H1 (cell line): ENCODE data around the gene CTSC. TPM values are rescaled to one million over a fixed set of nuclear protein-coding genes. Genes with fewer than 3 reads are reported as not detected.

Experiments used
- CTCF ChIA-PET: fragments of 300-600 bp; sonication (Branson Sonifier 250); formaldehyde crosslinking; loops from one replicate; lab custom pipeline; 2021; ENCODE audit not compliant: partially characterized antibody; lab: Charles Lee
- POLR2A ChIA-PET: fragments of 300-600 bp; sonication (Branson Sonifier 250); formaldehyde crosslinking; loops from one replicate; lab custom pipeline; 2021; ENCODE audit warnings: inconsistent platforms; ENCODE audit not compliant: partially characterized antibody; lab: Charles Lee
- DNase-seq, 2 experiments: peaks; one replicate each; pipeline versions ENCODE4 v3.0.0 to v3.0.0-alpha.2; 2010 to 2022; ENCODE audit warnings: low spot score in 2 of 2, low read depth in 1 of 2, mixed read lengths in 1 of 2
- FAIRE-seq: peaks from 2 replicates; lab custom pipeline; 2011; peaks lifted over from hg19 to GRCh38; lab: Jason Lieb, UNC
- H2AFZ ChIP-seq: 2 replicates; pipeline ENCODE4 v1.8.1; 2012; ENCODE audit warnings: low read length, inconsistent platforms
- H2AK5ac ChIP-seq: 2 replicates; pipeline ENCODE4 v1.6.1; 2013; ENCODE audit warnings: low read depth, low read length
- H2BK120ac ChIP-seq: replicated peaks from 2 replicates; pipeline ENCODE3; 2013; ENCODE audit warnings: low read depth, low read length, inconsistent platforms
- H2BK12ac ChIP-seq: 2 replicates; pipeline ENCODE4 v1.6.1; 2013; ENCODE audit warnings: low read depth, low read length
- H2BK15ac ChIP-seq: 2 replicates; pipeline ENCODE4 v1.6.1; 2013; ENCODE audit warnings: low read length
- H2BK20ac ChIP-seq: 2 replicates; pipeline ENCODE4 v1.6.1; 2013; ENCODE audit warnings: low read length
- H2BK5ac ChIP-seq: 2 replicates; pipeline ENCODE4 v1.6.1; 2013; ENCODE audit warnings: low read depth, low read length
- H3K14ac ChIP-seq: 2 replicates; pipeline ENCODE4 v1.6.1; 2013; ENCODE audit warnings: inconsistent platforms; ENCODE audit not compliant: insufficient read length
- H3K18ac ChIP-seq: 2 replicates; pipeline ENCODE4 v1.6.1; 2013; ENCODE audit warnings: low read length; ENCODE audit errors: extremely low read depth
- H3K23ac ChIP-seq: 2 replicates; pipeline ENCODE4 v1.6.1; 2013; ENCODE audit warnings: inconsistent platforms; ENCODE audit not compliant: insufficient read length
- H3K23me2 ChIP-seq: 2 replicates; pipeline ENCODE4 v1.6.1; 2013; ENCODE audit warnings: low read depth, low read length
- H3K27ac ChIP-seq: 2 replicates; pipeline ENCODE4 v1.6.1; 2011; ENCODE audit warnings: low read depth, low read length, inconsistent platforms
- H3K27me3 ChIP-seq, 4 experiments: replicated peaks in 1 of 4; 1 replicate in 1 of 4; 2 replicates in 3 of 4; pipeline versions ENCODE4 v1.6.1 to v1.8.1; 2011 to 2013; ENCODE audit warnings: low read length in 3 of 4, mild to moderate bottlenecking in 3 of 4, inconsistent platforms in 2 of 4, mixed read lengths in 2 of 4, moderate library complexity in 1 of 4; ENCODE audit not compliant: control insufficient read depth in 3 of 4, insufficient read depth in 3 of 4; ENCODE audit errors: extremely low read depth in 1 of 4
- H3K36me3 ChIP-seq, 4 experiments: 2 replicates each; pipeline versions ENCODE4 v1.6.1 to v1.8.1; 2011 to 2013; ENCODE audit warnings: mild to moderate bottlenecking in 4 of 4, low read length in 3 of 4, moderate library complexity in 2 of 4, control low read depth in 1 of 4, inconsistent platforms in 1 of 4; ENCODE audit not compliant: insufficient read depth in 4 of 4, control insufficient read depth in 2 of 4
- H3K4ac ChIP-seq: replicated peaks from 2 replicates; pipeline ENCODE3; 2013; ENCODE audit warnings: low read length, low read depth, mixed read lengths, inconsistent platforms; ENCODE audit not compliant: insufficient read length
- H3K4me1 ChIP-seq, 4 experiments: replicated peaks in 1 of 4; 1 replicate in 1 of 4; 2 replicates in 3 of 4; pipeline versions ENCODE4 v1.6.1 to v1.8.1; 2011 to 2013; ENCODE audit warnings: low read length in 3 of 4, inconsistent platforms in 2 of 4, mixed read lengths in 1 of 4; ENCODE audit not compliant: insufficient read depth in 4 of 4, control insufficient read depth in 3 of 4
- H3K4me2 ChIP-seq, 2 experiments: 2 replicates each; pipeline versions ENCODE4 v1.6.1 to v1.8.1; 2011 to 2013; ENCODE audit warnings: low read depth in 2 of 2, low read length in 2 of 2, control low read depth in 1 of 2, inconsistent platforms in 1 of 2, mild to moderate bottlenecking in 1 of 2; ENCODE audit not compliant: insufficient read depth in 1 of 2
- H3K4me3 ChIP-seq, 4 experiments: fragments of 200-600, 300-600 bp in 1 of 4; sonication (generic), shearing (Covaris generic), sonication (Bioruptor Twin) in 1 of 4; 2 replicates each; pipeline versions ENCODE4 v1.5.1 to v1.8.1; 2011 to 2016; ENCODE audit warnings: low read length in 4 of 4, low read depth in 3 of 4, control low read depth in 2 of 4, inconsistent platforms in 2 of 4, mild to moderate bottlenecking in 2 of 4, mixed read lengths in 1 of 4, moderate library complexity in 1 of 4; ENCODE audit not compliant: insufficient read depth in 2 of 4; ENCODE audit errors: extremely low read depth in 1 of 4
- H3K56ac ChIP-seq: replicated peaks from 2 replicates; pipeline ENCODE3; 2013; ENCODE audit warnings: low read depth, mild to moderate bottlenecking, mixed read lengths, low read length, inconsistent platforms; ENCODE audit not compliant: insufficient read length
- H3K79me1 ChIP-seq: 2 replicates; pipeline ENCODE4 v1.6.1; 2013; ENCODE audit warnings: low read depth, low read length, control low read depth
- H3K79me2 ChIP-seq, 2 experiments: 2 replicates each; pipeline versions ENCODE4 v1.6.1 to v1.8.1; 2012 to 2013; ENCODE audit warnings: low read length in 2 of 2, mild to moderate bottlenecking in 2 of 2, inconsistent platforms in 1 of 2; ENCODE audit not compliant: insufficient read depth in 2 of 2, control insufficient read depth in 1 of 2
- H3K9ac ChIP-seq, 4 experiments: replicated peaks in 1 of 4; 1 replicate in 1 of 4; 2 replicates in 3 of 4; pipeline versions ENCODE4 v1.6.1 to v1.8.1; 2011 to 2013; ENCODE audit warnings: low read depth in 3 of 4, low read length in 3 of 4, control low read depth in 2 of 4, mild to moderate bottlenecking in 2 of 4, moderate library complexity in 2 of 4, inconsistent platforms in 1 of 4; ENCODE audit errors: extremely low read depth in 1 of 4
- H3K9me3 ChIP-seq, 2 experiments: 2 replicates each; pipeline versions ENCODE4 v1.6.1 to v1.8.1; 2012 to 2013; ENCODE audit warnings: mild to moderate bottlenecking in 2 of 2, moderate library complexity in 2 of 2, control low read depth in 1 of 2, inconsistent platforms in 1 of 2, low read depth in 1 of 2, low read length in 1 of 2, mixed read lengths in 1 of 2; ENCODE audit not compliant: insufficient read depth in 2 of 2
- H4K20me1 ChIP-seq, 2 experiments: replicated peaks in 1 of 2; 2 replicates each; pipeline versions ENCODE3 to v1.8.1; 2011 to 2013; ENCODE audit warnings: inconsistent platforms in 2 of 2, low read length in 2 of 2, mild to moderate bottlenecking in 1 of 2; ENCODE audit not compliant: insufficient read depth in 2 of 2, control insufficient read depth in 1 of 2
- H4K5ac ChIP-seq: 2 replicates; pipeline ENCODE4 v1.6.1; 2013; ENCODE audit warnings: low read length, low read depth, mixed read lengths, inconsistent platforms; ENCODE audit not compliant: insufficient read length
- H4K8ac ChIP-seq: 2 replicates; pipeline ENCODE4 v1.8.0; 2013; ENCODE audit warnings: mild to moderate bottlenecking, moderate library complexity, low read length, inconsistent platforms; ENCODE audit not compliant: insufficient read depth; ENCODE audit errors: extremely low read depth
- H4K91ac ChIP-seq: replicated peaks from 2 replicates; pipeline ENCODE3; 2013; ENCODE audit warnings: low read length, mixed read lengths, inconsistent platforms; ENCODE audit not compliant: insufficient read length
- ASH2L ChIP-seq: fragments of 200-600, 300-600 bp; sonication (generic); IDR thresholded peaks from one replicate; pipeline ENCODE4 v1.7.1; 2017; ENCODE audit warnings: low read length
- E2F6 ChIP-seq: IDR thresholded peaks from 2 replicates; pipeline ENCODE4 v1.6.1; 2012; ENCODE audit warnings: inconsistent platforms
- EGR1 ChIP-seq: IDR thresholded peaks from 2 replicates; pipeline ENCODE4 v1.6.1; 2011; ENCODE audit warnings: low read depth, low read length, borderline replicate concordance
- EP300 ChIP-seq, 2 experiments: IDR thresholded peaks; 1 replicate in 1 of 2; 2 replicates in 1 of 2; pipeline ENCODE4 v1.6.1; 2011 to 2012; ENCODE audit warnings: low read depth in 2 of 2, low read length in 2 of 2, mild to moderate bottlenecking in 2 of 2, borderline replicate concordance in 1 of 2, inconsistent platforms in 1 of 2, moderate library complexity in 1 of 2
- EZH2 ChIP-seq: fragments of 200-600 bp; sonication (generic); IDR thresholded peaks from 2 replicates; pipeline ENCODE4 v1.7.1; 2012; ENCODE audit warnings: low read depth, mild to moderate bottlenecking, moderate library complexity, low read length, inconsistent platforms; ENCODE audit not compliant: severe bottlenecking
- FOSL1 ChIP-seq: IDR thresholded peaks from 2 replicates; pipeline ENCODE4 v1.6.1; 2011; ENCODE audit warnings: mild to moderate bottlenecking, low read depth, low read length, moderate library complexity; ENCODE audit not compliant: insufficient read depth
- GTF2F1 ChIP-seq: IDR thresholded peaks from 2 replicates; pipeline ENCODE4 v1.6.1; 2012; ENCODE audit warnings: low read depth, low read length, improper control_type of control experiment, borderline replicate concordance
- HDAC2 ChIP-seq, 2 experiments: fragments of 300-600 bp in 1 of 2; sonication (generic) in 1 of 2; IDR thresholded peaks; 2 replicates each; pipeline ENCODE4 v1.6.1; 2011 to 2012; ENCODE audit warnings: low read depth in 2 of 2, low read length in 2 of 2, mild to moderate bottlenecking in 2 of 2, moderate library complexity in 2 of 2, borderline replicate concordance in 1 of 2, inconsistent platforms in 1 of 2
- HDAC6 ChIP-seq: IDR thresholded peaks from one replicate; pipeline ENCODE4 v1.7.1; 2012; ENCODE audit warnings: low read depth, mild to moderate bottlenecking, inconsistent platforms, low read length, moderate library complexity
- KDM5A ChIP-seq: fragments of 200-600 bp; IDR thresholded peaks from 2 replicates; pipeline ENCODE4 v1.7.1; 2012; ENCODE audit warnings: mild to moderate bottlenecking, low read length, inconsistent platforms, mixed read lengths
- POLR2A ChIP-seq, 2 experiments: IDR thresholded peaks; 1 replicate in 1 of 2; 2 replicates in 1 of 2; pipeline ENCODE4 v1.6.1; 2011; ENCODE audit warnings: low read depth in 2 of 2, low read length in 2 of 2, mild to moderate bottlenecking in 2 of 2; ENCODE audit errors: control extremely low read depth in 1 of 2
- POLR2AphosphoS5 ChIP-seq: IDR thresholded peaks from 2 replicates; pipeline ENCODE4 v1.6.1; 2011; ENCODE audit warnings: low read depth, low read length
- RBBP5 ChIP-seq: IDR thresholded peaks from 2 replicates; pipeline ENCODE4 v1.7.1; 2012; ENCODE audit warnings: low read depth, mild to moderate bottlenecking, inconsistent platforms, low read length, moderate library complexity, borderline replicate concordance
- SRF ChIP-seq: IDR thresholded peaks from 2 replicates; pipeline ENCODE4 v1.6.1; 2011; ENCODE audit warnings: mild to moderate bottlenecking, low read depth, low read length, moderate library complexity
- WGBS, 2 experiments: shearing (Covaris generic) in 1 of 2; methylation state at CpG; one replicate each; pipeline versions ENCODE4 v1.1.6 to v1.1.7; 2013 to 2015; ENCODE audit warnings: low lambda C conversion rate in 2 of 2, mixed read lengths in 2 of 2, inconsistent platforms in 1 of 2, low coverage in 1 of 2, missing lambda C conversion rate in 1 of 2; ENCODE audit not compliant: insufficient replicate concordance in 2 of 2, insufficient coverage in 1 of 2, insufficient read length in 1 of 2; ENCODE audit errors: extremely low coverage in 1 of 2, missing lambda C conversion rate in 1 of 2; 5-methylcytosine and 5-hydroxymethylcytosine counted together
- polyA plus RNA-seq, 7 experiments: library from polyadenylated mRNA; depleted of rRNA in 3 of 7; stranded (reverse) in 5 of 7; unstranded in 2 of 7; fragments of >200 nt in 5 of 7; fragments of 200-250 nt in 2 of 7; gene quantifications; 1 replicate in 5 of 7; 2 replicates in 1 of 7; 4 replicates in 1 of 7; pipeline versions ENCODE4 v1.2.1 to v1.2.3, GENCODE V29; 2011 to 2013; ENCODE audit warnings: missing spikeins in 2 of 7, mixed read lengths in 2 of 7
- total RNA-seq: library from RNA; stranded (reverse); fragmentation: NEBNext Ultra II Directional; extraction: Animal tissue kit (Norgen Biotek cat#: 25700); gene quantifications from 2 replicates; pipeline ENCODE4 v1.2.1, GENCODE V29; 2021

CTSC gene
- total and polyA plus RNA-seq, 2 of the 8 experiments (the other 6 are each of a cell fraction or from before 2014, with no cell fraction given): 347 to 369 TPM

- no peaks in the 10 kb centered on the region for H3K4me1 ChIP-seq
- FAIRE-seq (no peak), DNase-seq (no peak)
- no peak overlapping the region for H2BK20ac ChIP-seq
- H3K27me3 ChIP-seq: no peaks in the 10 kb centered on the region
- H3K36me3 ChIP-seq: no peaks in the 10 kb centered on the region
- WGBS, 2 experiments: 81% methylated on average over 2 of the region's 2 CpGs; no CpG with 5 or more reads in 1 of the 2 experiments
- 0 out of 4 replicates have a peak, but pooled peaks cover 0 to 2% of the 10 kb centered on the region in 2 experiments for H3K79me2 ChIP-seq
- H2BK15ac ChIP-seq: no peak overlapping the region
- H3K79me1 ChIP-seq: no peaks in the 10 kb centered on the region
- H2BK12ac ChIP-seq: no peak overlapping the region
- H2BK120ac ChIP-seq: no peak overlapping the region
- no peak overlapping the region for H3K18ac ChIP-seq
- no peak overlapping the region for H3K4ac ChIP-seq
- H3K4me2 ChIP-seq: no peak overlapping the region
- CTCF ChIA-PET: interaction anchor here (1.4 to 1.5 kb wide), 2 partner anchors 10 to 34 kb away, joined by 3 to 5 read pairs; no protein-coding TSS in a partner anchor
- no peaks in the 10 kb centered on the region for H4K20me1 ChIP-seq
- H3K9ac ChIP-seq: no peak overlapping the region
- H3K23ac ChIP-seq: no peak overlapping the region
- H3K4me3 ChIP-seq: no peak overlapping the region
- H4K91ac ChIP-seq: no peak overlapping the region
- H3K56ac ChIP-seq: no peak overlapping the region
- H2BK5ac ChIP-seq: no peak overlapping the region
- H3K27ac ChIP-seq: no peak overlapping the region
- no peak overlapping the region for H4K5ac ChIP-seq
- POLR2A ChIA-PET: no interaction called here
- H2AK5ac ChIP-seq: no peak overlapping the region
- H3K14ac ChIP-seq: no peak overlapping the region
- no peaks in the 10 kb centered on the region for H3K23me2 ChIP-seq
- no peaks in the 10 kb centered on the region for H3K9me3 ChIP-seq
- no peak overlapping the region for H2AFZ ChIP-seq
- H4K8ac ChIP-seq: no peak overlapping the region
- TF ChIP-seq E2F6 (no peak), POLR2A (IDR thresholded peaks at IDR 0.05; ENCODE audit: control extremely low read depth in 1 of 2, low read depth in 2 of 2, low read length in 2 of 2) (no peak), HDAC6 (no peak), KDM5A (no peak), EGR1 (no peak), EZH2 (no peak), RBBP5 (no peak), HDAC2 (IDR thresholded peaks at IDR 0.05; ENCODE audit: borderline replicate concordance in 1 of 2, low read depth in 2 of 2, low read length in 2 of 2) (no peak), FOSL1 (no peak), GTF2F1 (no peak), EP300 (IDR thresholded peaks at IDR 0.05; ENCODE audit: borderline replicate concordance in 1 of 2, low read depth in 2 of 2, low read length in 2 of 2) (no peak), ASH2L (no peak), SRF (no peak), POLR2AphosphoS5 (no peak)
These were observed 7.9 kb upstream of the CTSC start for GRCh38 chr11:88345408-88345807.
